HCT116 (cell line): ENCODE measurements around the gene IGFLR1. TPM values are rescaled to one million over a fixed set of nuclear protein-coding genes. Genes with fewer than 3 reads are reported as not detected.

Experiments used
- ATAC-seq: fragments of 200-7000 bp; cut with Tn5 transposase; 2 replicates; pipeline ENCODE4 v1.9.1; 2020; ENCODE audit warnings: mild to moderate bottlenecking, moderate library complexity
- BruUV-seq: library from RNA; stranded (reverse); fragments of 400-500 nt; replicated peaks from 2 replicates; lab custom pipeline; 2021; lab: Mats Ljungman, UMichigan
- CTCF ChIA-PET: fragments of 300-600 bp; sonication (Branson Sonifier 250); formaldehyde crosslinking; loops from one replicate; lab custom pipeline; 2021; ENCODE audit warnings: antibody characterized with exemption; lab: Charles Lee
- POLR2A ChIA-PET: fragments of 300-600, 350-600 bp; sonication (Branson Sonifier 250); formaldehyde crosslinking; loops from one replicate; lab custom pipeline; 2021; ENCODE audit warnings: antibody characterized with exemption; lab: Charles Lee
- RAD21 ChIA-PET, 2 experiments: fragments of 300-600 bp; sonication (Branson Sonifier 250); formaldehyde crosslinking; loops; one replicate each; lab custom pipeline; 2023; ENCODE audit warnings: low total read pairs in 2 of 2; ENCODE audit not compliant: uncharacterized antibody in 2 of 2, unreplicated experiment in 2 of 2, low non-redundant PET in 1 of 2; lab: Charles Lee
- DNase-seq: peaks from one replicate; pipeline ENCODE4 v3.0.0-alpha.2; 2010; ENCODE audit warnings: low read depth, low spot score
- H2AFZ ChIP-seq: fragments of 200-600 bp; shearing (Covaris generic), sonication (generic); 2 replicates; pipeline ENCODE4 v1.6.1; 2017; ENCODE audit warnings: low read depth, mixed run types, mixed read lengths, antibody characterized with exemption, low read length; ENCODE audit not compliant: poor library complexity, severe bottlenecking
- H3K27ac ChIP-seq: 2 replicates; pipeline ENCODE4 v1.5.1; 2012; ENCODE audit warnings: low read depth, low read length
- H3K27me3 ChIP-seq: fragments of 200-600 bp; sonication (generic); 2 replicates; pipeline ENCODE4 v1.6.1; 2016; ENCODE audit warnings: mixed run types, low read length, mixed read lengths; ENCODE audit not compliant: insufficient read depth
- H3K36me3 ChIP-seq, 2 experiments: fragments of 200-500 bp in 1 of 2; fragments of 200-600 bp in 1 of 2; sonication (Bioruptor generic) in 1 of 2; sonication (generic) in 1 of 2; 2 replicates each; pipeline versions ENCODE4 v1.5.1 to v1.6.1; 2014 to 2016; ENCODE audit warnings: low read length in 2 of 2, inconsistent platforms in 1 of 2, mixed read lengths in 1 of 2, mixed run types in 1 of 2; ENCODE audit not compliant: insufficient read depth in 2 of 2, control insufficient read depth in 1 of 2
- H3K4me1 ChIP-seq, 2 experiments: fragments of 200-600 bp in 1 of 2; sonication (generic) in 1 of 2; 2 replicates each; pipeline versions ENCODE4 v1.5.1 to v1.6.1; 2012 to 2017; ENCODE audit warnings: low read length in 2 of 2, inconsistent platforms in 1 of 2, mild to moderate bottlenecking in 1 of 2, mixed read lengths in 1 of 2, mixed run types in 1 of 2, moderate library complexity in 1 of 2; ENCODE audit not compliant: insufficient read depth in 2 of 2, control insufficient read depth in 1 of 2
- H3K4me2 ChIP-seq: fragments of 200-600 bp; sonication (generic); 2 replicates; pipeline ENCODE4 v1.6.1; 2017; ENCODE audit warnings: mixed run types, low read length, mixed read lengths
- H3K4me3 ChIP-seq, 2 experiments: fragments of 200-600 bp in 1 of 2; sonication (generic) in 1 of 2; replicated peaks in 1 of 2; 2 replicates each; pipeline ENCODE4 v1.5.1; 2011 to 2016; ENCODE audit warnings: low read length in 2 of 2, control low read depth in 1 of 2, low read depth in 1 of 2, mild to moderate bottlenecking in 1 of 2, mixed read lengths in 1 of 2, mixed run types in 1 of 2
- H3K79me2 ChIP-seq: fragments of 200-600 bp; sonication (generic); 2 replicates; pipeline ENCODE4 v1.6.1; 2017; ENCODE audit warnings: mild to moderate bottlenecking, mixed run types, low read length, moderate library complexity, mixed read lengths; ENCODE audit not compliant: insufficient read depth
- H3K9ac ChIP-seq: fragments of 200-600 bp; sonication (generic); 2 replicates; pipeline ENCODE4 v1.6.1; 2016; ENCODE audit warnings: low read length, mixed read lengths
- H3K9me2 ChIP-seq: fragments of 200-600 bp; sonication (generic), shearing (Covaris generic); 2 replicates; pipeline ENCODE4 v1.6.1; 2017; ENCODE audit warnings: mixed run types, mild to moderate bottlenecking, moderate library complexity; ENCODE audit not compliant: insufficient read depth
- H3K9me3 ChIP-seq, 2 experiments: fragments of 200-500 bp in 1 of 2; fragments of 200-600 bp in 1 of 2; sonication (Bioruptor generic) in 1 of 2; sonication (generic) in 1 of 2; 2 replicates each; pipeline ENCODE4 v1.6.1; 2014 to 2017; ENCODE audit warnings: low read length in 2 of 2, mixed read lengths in 2 of 2, inconsistent platforms in 1 of 2, low read depth in 1 of 2, mild to moderate bottlenecking in 1 of 2, mixed run types in 1 of 2, moderate library complexity in 1 of 2; ENCODE audit not compliant: control insufficient read depth in 1 of 2, insufficient read depth in 1 of 2
- H4K20me1 ChIP-seq: fragments of 200-600 bp; sonication (generic), shearing (Covaris generic); 2 replicates; pipeline ENCODE4 v1.6.1; 2017; ENCODE audit warnings: mixed run types, mild to moderate bottlenecking, moderate library complexity; ENCODE audit not compliant: insufficient read depth
- CBX3 ChIP-seq: IDR thresholded peaks from 2 replicates; pipeline ENCODE4 v1.6.1; 2012; ENCODE audit warnings: low read depth
- CEBPB ChIP-seq: IDR thresholded peaks from 2 replicates; pipeline ENCODE4 v1.6.1; 2012; ENCODE audit warnings: low read depth
- EGR1 ChIP-seq: IDR thresholded peaks from 2 replicates; pipeline ENCODE4 v1.6.1; 2012; ENCODE audit warnings: low read depth
- ELF1 ChIP-seq: IDR thresholded peaks from 2 replicates; pipeline ENCODE4 v1.6.1; 2012; ENCODE audit warnings: low read depth, borderline replicate concordance
- EZH2phosphoT487 ChIP-seq: fragments of 200-600 bp; IDR thresholded peaks from 2 replicates; pipeline ENCODE4 v1.6.1; 2018; ENCODE audit warnings: antibody characterized with exemption, borderline replicate concordance
- JUND ChIP-seq: IDR thresholded peaks from 2 replicates; pipeline ENCODE4 v1.6.1; 2012
- MAX ChIP-seq: IDR thresholded peaks from 2 replicates; pipeline ENCODE4 v1.6.1; 2012
- RAD21 ChIP-seq: IDR thresholded peaks from 2 replicates; pipeline ENCODE4 v1.6.1; 2012; ENCODE audit warnings: low read depth, mild to moderate bottlenecking
- REST ChIP-seq: IDR thresholded peaks from 2 replicates; pipeline ENCODE4 v1.6.1; 2012; ENCODE audit warnings: low read depth
- SIN3A ChIP-seq: IDR thresholded peaks from 2 replicates; pipeline ENCODE4 v1.6.1; 2012; ENCODE audit warnings: low read depth
- SP1 ChIP-seq: IDR thresholded peaks from 2 replicates; pipeline ENCODE4 v1.6.1; 2012; ENCODE audit warnings: low read depth
- SRF ChIP-seq: IDR thresholded peaks from 2 replicates; pipeline ENCODE4 v1.6.1; 2012; ENCODE audit warnings: low read depth
- TCF7L2 ChIP-seq: IDR thresholded peaks from 2 replicates; pipeline ENCODE4 v1.7.0; 2011; ENCODE audit warnings: borderline replicate concordance, inconsistent platforms; ENCODE audit not compliant: insufficient read depth, insufficient read length; ENCODE audit errors: extremely low read depth
- ZFX ChIP-seq: fragments of 450-650 bp; IDR thresholded peaks from 2 replicates; pipeline ENCODE4 v1.6.1; 2017
- ZNF274 ChIP-seq: fragments of 200-500 bp; sonication (Bioruptor generic); IDR thresholded peaks from 2 replicates; pipeline ENCODE4 v1.6.1; 2014; ENCODE audit warnings: mild to moderate bottlenecking, low read depth, low read length, inconsistent platforms
- intact Hi-C: fragments of 100-400 bp; cut with micrococcal nuclease; formaldehyde crosslinking; loops from 2 replicates; pipeline ENCODE4 v1.10.0; 2022
- total RNA-seq: library from RNA; stranded (reverse); gene quantifications from one replicate; pipeline ENCODE4 v1.2.1, GENCODE V29; 2021; ENCODE audit not compliant: unreplicated experiment
- TF ChIP-seq, protein P1 (sequence below): IDR thresholded peaks from 2 replicates; pipeline ENCODE4 v1.6.1; 2012

IGFLR1 gene
- total RNA-seq, 1 experiment from 2014 or later: 8.3 TPM

DNA sequence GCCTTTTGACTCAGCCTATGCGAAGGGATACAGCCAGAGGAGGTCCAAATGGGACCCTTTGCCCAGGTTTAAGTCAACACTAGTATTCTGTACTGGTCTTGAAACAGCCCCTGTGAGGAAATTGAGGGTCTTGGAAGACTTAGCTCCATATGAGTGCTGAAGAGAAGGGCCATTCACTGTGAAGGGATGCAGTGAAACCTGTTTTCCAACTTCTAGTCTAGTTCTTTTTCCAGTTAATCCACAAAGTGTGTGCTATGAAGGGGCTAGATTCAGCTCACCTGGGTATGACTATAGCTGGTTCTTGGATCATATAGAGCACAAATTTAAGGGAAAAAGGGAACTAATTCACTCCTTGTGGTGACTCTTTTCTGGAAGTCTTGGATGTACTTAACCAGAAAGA lies 33.9 kb downstream of the IGFLR1 start:
- H3K27me3 ChIP-seq: no peaks in the 10 kb centered on the region
- H3K9ac ChIP-seq: no peak overlapping the region
- H3K36me3 ChIP-seq: no peaks in the 10 kb centered on the region
- no peaks in the 10 kb centered on the region for H3K79me2 ChIP-seq
- BruUV-seq: no TSS peak
- intact Hi-C loops: no loop called here
- H3K4me1 ChIP-seq: peaks cover 0 to 10% of the 10 kb centered on the region in 2 experiments; a peak in 1 of 4 replicates
- ChIA-PET CTCF (no interaction called here), POLR2A (no interaction called here), RAD21 (no interaction called here)
- H4K20me1 ChIP-seq: no peaks in the 10 kb centered on the region
- DNase-seq (no peak), ATAC-seq (no peak)
- no peak for TF ChIP-seq ZNF274
- TF ChIP-seq REST: no peak
- no peak for TF ChIP-seq CEBPB
- TF ChIP-seq SIN3A: no peak
- no peak for TF ChIP-seq EGR1
- TF ChIP-seq MAX: no peak
- no peak for TF ChIP-seq SRF
- no peak for TF ChIP-seq RAD21
- no peak for TF ChIP-seq ZFX
- TF ChIP-seq ELF1: no peak
- no peak for TF ChIP-seq JUND
- TF ChIP-seq CBX3: no peak
- TF ChIP-seq, protein P1, sequence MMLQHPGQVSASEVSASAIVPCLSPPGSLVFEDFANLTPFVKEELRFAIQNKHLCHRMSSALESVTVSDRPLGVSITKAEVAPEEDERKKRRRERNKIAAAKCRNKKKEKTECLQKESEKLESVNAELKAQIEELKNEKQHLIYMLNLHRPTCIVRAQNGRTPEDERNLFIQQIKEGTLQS: no peak
- no peak for TF ChIP-seq SP1
- TF ChIP-seq EZH2phosphoT487: no peak
- no peak for TF ChIP-seq TCF7L2
- no peak overlapping the region for H3K27ac ChIP-seq
- H3K4me2 ChIP-seq: no peak overlapping the region
- no peak overlapping the region for H2AFZ ChIP-seq
- no peak overlapping the region for H3K4me3 ChIP-seq
- H3K9me3 ChIP-seq: no peaks in the 10 kb centered on the region
- no peaks in the 10 kb centered on the region for H3K9me2 ChIP-seq
